GM19023 (cell line): Measurements from ENCODE around the gene PRDM16.

Experiments
- ATAC-seq: cut with Tn5 transposase; IDR thresholded peaks from one replicate; pipeline ENCODE4 v1.9.1; 2021; ENCODE audit warnings: mild to moderate bottlenecking, moderate library complexity; ENCODE audit not compliant: unreplicated experiment

Gene PRDM16

DNA sequence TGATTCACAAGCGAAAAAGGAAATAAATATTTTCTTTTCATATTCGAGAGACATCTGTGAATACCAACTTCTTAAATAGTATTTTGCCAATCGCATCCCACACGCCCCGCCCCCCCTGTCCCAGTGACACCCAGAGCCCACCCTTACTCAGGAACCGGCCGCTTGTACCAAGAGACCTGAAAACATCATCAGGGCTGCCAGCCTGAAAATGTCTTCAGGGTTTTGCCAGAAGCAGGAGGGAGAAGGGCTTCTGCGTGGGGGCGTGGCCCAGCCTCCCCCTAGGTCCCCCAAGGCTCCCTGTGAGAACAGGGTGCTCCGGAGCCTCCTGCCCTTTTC is 126.4 kb downstream of the PRDM16 start:
- ATAC-seq: no peak

DNA sequence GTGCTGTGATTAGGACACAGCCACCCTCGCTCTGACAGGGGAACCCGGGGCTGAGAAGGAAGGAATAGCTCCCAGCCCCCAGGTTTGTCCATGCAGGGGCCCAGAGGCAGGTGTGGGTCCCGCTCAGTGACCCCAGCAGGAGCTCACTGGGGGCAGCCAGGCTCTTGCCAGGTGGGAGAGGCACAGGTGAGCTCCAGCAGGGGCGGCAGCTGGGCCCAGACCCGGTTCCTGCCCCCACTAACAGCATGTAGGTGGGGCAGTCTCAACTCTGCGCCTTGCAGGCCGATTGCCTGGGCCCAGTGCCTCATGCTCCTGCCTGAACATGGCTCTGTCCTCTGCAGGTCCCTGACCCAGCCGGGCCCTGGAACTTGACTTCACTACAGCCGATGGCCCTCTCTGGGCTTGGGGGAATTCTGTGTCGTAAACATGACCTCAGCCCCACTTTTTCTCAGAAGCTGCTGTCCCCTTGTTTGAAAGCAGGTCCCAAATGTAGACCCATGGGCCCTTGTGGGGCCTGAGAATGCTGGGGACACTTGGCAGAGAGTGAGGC is 127.0 kb downstream of the PRDM16 start:
- no peak for ATAC-seq

DNA sequence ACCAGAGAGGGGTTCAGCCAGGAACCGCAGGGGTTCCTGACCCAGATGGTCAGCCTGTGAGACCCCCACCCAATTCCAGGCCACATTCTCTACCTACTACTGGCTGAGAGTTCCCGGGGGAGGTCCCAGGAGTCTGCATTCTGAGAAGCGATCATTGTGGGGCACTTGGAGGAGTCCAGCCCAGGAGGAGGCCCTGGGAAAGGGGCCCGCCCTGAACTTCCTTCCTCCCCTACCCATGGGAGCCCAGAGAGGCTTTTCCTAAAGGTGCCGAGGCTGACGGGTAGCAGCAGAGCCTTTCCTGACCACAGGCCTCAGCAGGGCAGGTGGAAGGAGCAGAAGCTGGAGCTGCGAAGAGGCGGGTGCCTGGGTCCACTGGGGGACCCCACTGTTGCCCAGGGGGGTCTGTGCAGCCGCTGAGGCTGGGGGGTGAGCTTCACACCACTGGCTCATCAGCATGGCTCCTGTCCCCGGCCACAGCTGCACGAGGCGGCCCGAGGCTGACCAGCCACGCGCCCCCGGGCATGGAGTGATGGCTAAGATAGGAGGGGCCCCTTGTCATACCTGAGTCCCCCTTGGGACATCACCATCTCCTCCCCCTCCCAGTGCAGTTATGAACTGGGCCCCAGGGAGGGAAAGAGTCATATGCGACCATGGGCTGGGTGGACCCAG is 127.7 kb downstream of the PRDM16 start:
- no peak for ATAC-seq

DNA sequence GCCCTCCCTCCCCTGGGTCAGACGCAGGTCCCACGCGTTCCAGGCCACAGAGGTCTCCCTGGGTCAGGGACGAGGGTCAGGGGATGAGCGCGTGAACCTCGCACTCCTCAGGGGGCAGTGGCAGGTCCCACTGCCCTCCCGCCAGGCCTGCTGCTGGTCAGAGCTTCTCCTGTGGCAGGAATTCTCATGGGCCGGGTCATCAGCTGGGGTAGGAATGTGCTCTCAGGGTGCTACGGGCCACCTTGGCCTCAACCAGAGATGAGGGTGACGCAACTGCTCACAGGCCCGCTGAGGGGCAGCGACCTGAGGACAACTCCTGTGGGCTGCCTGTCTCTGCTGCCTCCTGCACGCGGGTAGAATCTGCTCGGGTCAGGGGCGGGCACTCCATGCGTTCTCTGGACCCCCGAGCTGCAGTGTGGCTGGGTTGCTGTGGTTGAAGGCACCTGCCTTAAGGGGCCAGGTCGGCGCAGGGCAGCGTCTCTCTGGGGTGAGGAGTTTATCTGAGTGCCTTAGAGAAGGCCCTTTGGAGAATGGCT is 128.8 kb downstream of the PRDM16 start:
- no peak for ATAC-seq

- no peak for ATAC-seq
These were observed 129.6 kb downstream of the PRDM16 start for GRCh38 chr1:3198371-3199271.

- no peak for ATAC-seq
These were observed 135.7 kb downstream of the PRDM16 start for GRCh38 chr1:3204725-3205124.

DNA sequence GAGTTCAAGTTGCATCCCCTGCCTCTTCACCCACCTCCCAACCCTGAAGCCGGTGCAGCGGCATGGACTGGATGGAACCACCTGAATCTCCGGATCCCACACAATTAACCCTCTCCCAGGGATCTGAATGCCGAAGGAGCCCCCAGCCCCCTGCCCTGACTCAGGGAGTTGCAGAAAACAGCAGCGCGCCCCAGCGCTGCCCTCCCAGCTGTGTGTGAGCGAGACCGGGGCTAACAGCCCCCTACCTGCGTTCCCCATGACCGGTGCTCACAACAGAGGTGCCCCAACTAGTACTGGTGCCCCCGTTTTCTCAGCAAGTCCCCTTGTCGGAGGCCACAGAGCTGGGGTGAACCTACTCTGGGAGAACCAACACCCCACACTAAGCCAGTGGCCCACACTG is 136.8 kb downstream of the PRDM16 start:
- no peak for ATAC-seq

- ATAC-seq: no peak
These were observed 137.7 kb downstream of the PRDM16 start for GRCh38 chr1:3206696-3207095.

- no peak for ATAC-seq
These were observed 138.3 kb downstream of the PRDM16 start for GRCh38 chr1:3207217-3207848.

GRCh38 chr1:3208819-3209200 is 139.8 kb downstream of the PRDM16 start:
- no peak for ATAC-seq

DNA sequence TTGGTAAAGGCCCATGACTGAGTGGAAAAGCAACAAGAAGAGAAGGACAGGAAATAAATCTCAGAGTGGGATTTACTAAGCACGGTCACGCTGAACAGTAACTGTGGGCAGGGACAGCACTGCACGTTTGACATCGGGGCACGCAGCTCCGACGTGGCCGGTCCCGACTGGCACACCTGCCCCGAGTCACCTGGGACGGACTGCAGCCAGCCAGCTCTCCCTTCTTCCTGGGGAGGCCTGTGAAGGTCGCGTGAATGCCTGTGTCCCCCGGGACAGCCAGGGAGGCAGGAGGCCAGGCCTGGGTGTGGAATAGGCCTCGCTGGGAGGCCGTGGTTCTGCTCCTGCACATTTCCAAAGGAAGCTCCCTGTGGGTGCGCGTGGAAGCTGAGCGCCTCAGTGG is 140.2 kb downstream of the PRDM16 start:
- ATAC-seq: no peak

DNA sequence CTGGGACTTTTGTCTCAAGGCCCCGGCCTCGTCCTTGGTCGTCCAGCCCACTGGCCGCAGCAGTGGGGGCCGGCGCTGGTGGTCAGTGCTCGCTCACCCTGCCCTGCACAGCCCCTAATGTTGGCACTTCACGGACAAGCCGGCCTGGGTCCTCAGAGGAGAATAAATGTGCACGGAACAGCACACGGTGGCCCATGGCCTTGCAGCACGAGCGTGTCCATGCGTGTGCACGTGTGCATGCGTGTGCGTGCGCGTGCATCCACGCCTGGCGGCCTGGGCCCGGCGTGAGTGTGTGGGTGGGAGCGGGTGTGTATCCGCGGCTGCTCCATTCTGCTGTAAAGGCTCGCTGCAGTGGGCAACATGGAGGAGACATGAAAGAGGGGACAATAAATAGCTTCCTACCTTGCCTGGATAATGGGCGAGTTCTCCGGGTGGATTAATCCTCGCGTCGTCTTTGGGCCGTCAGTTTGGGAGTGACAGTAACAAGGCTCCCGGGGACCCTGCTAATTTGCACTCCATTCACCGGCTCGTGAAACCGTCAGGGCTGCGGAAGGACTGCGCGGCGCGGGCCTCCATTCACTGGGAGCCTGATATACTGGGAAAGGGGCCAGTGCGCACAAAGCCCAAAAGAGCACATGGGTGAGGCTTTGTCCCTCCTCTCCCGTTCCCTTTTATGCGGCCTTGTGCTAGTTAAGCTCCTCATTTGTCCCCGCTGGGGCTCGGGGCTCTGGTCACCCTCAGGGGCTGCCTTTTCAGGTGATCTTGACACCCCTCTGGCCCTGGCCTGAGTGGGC is 142.8 kb downstream of the PRDM16 start:
- ATAC-seq: no peak

GRCh38 chr1:3212453-3213355 is 143.7 kb downstream of the PRDM16 start:
- ATAC-seq: no peak

GRCh38 chr1:3213730-3214129 is 144.7 kb downstream of the PRDM16 start:
- ATAC-seq: no peak

- ATAC-seq: no peak
These were observed 146.4 kb downstream of the PRDM16 start for GRCh38 chr1:3215198-3216014.

- no peak for ATAC-seq
These were observed 147.0 kb downstream of the PRDM16 start for GRCh38 chr1:3216015-3216391.

DNA sequence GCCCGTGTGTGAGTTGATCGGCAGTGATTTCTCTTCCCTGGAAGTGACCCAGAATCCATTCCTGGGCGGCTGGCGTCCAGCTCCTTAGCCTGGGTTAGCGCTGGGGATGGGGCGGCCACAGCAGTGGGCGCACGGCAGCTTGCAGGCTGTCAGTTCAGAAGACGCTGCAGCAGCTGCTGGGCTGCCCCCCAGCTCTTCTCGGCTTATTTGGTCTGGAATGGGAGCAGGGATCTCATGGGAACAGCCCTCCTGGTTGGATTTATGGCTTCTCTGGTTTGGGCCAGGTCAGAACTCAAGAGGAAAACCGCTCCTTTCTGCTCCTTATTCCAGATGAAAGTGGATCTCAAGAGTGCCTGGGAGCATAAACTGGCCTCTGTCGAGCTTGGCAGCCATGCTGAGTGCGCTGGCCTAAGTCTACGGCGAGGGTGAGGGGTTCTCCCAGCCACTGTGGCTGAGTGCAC is 148.2 kb downstream of the PRDM16 start:
- ATAC-seq: no peak

GRCh38 chr1:3217979-3218679 is 149.1 kb downstream of the PRDM16 start:
- no peak for ATAC-seq
